AG04450 (cell line): ENCODE results near the gene SKAP1. TPM values are rescaled to one million over a fixed set of nuclear protein-coding genes. Genes with fewer than 3 reads are reported as not detected.

Experiments used
- CTCF ChIA-PET: fragments of 300-600, 350-600 bp; formaldehyde crosslinking; extraction: SDS; loops from one replicate; lab custom pipeline; 2022; ENCODE audit warnings: antibody characterized with exemption, inconsistent platforms; lab: Charles Lee
- POLR2A ChIA-PET: fragments of 350-600 bp; formaldehyde crosslinking; extraction: SDS; loops from one replicate; lab custom pipeline; 2021; ENCODE audit warnings: antibody characterized with exemption, inconsistent platforms; lab: Yijun Ruan, JAX
- DNase-seq: peaks from one replicate; pipeline ENCODE4 v3.0.0-alpha.2; 2011; ENCODE audit warnings: low read depth, low spot score
- H3K27ac ChIP-seq: one replicate; pipeline ENCODE4 v1.5.1; 2012; ENCODE audit warnings: low read depth, low read length, control low read depth
- H3K27me3 ChIP-seq: one replicate; pipeline ENCODE4 v1.6.0; 2012; ENCODE audit warnings: low read length; ENCODE audit not compliant: control insufficient read depth, insufficient read depth
- H3K4me3 ChIP-seq: 2 replicates; pipeline ENCODE4 v1.5.1; 2011; ENCODE audit warnings: mild to moderate bottlenecking, low read depth, low read length, control low read depth
- H3K9me3 ChIP-seq: 2 replicates; pipeline ENCODE4 v1.5.1; 2012; ENCODE audit warnings: low read length; ENCODE audit not compliant: control insufficient read depth, insufficient read depth
- polyA plus RNA-seq: library from polyadenylated mRNA; depleted of rRNA; stranded (reverse); fragments of >200 nt; gene quantifications from 2 replicates; pipeline ENCODE4 v1.2.3, GENCODE V29; 2011
- TF ChIP-seq, protein P1 (sequence below): IDR thresholded peaks from 2 replicates; pipeline ENCODE4 v1.5.1; 2011; ENCODE audit warnings: low read depth, low read length, control low read depth, inconsistent platforms

Gene SKAP1
- polyA plus RNA-seq, 1 experiment = not detected

DNA sequence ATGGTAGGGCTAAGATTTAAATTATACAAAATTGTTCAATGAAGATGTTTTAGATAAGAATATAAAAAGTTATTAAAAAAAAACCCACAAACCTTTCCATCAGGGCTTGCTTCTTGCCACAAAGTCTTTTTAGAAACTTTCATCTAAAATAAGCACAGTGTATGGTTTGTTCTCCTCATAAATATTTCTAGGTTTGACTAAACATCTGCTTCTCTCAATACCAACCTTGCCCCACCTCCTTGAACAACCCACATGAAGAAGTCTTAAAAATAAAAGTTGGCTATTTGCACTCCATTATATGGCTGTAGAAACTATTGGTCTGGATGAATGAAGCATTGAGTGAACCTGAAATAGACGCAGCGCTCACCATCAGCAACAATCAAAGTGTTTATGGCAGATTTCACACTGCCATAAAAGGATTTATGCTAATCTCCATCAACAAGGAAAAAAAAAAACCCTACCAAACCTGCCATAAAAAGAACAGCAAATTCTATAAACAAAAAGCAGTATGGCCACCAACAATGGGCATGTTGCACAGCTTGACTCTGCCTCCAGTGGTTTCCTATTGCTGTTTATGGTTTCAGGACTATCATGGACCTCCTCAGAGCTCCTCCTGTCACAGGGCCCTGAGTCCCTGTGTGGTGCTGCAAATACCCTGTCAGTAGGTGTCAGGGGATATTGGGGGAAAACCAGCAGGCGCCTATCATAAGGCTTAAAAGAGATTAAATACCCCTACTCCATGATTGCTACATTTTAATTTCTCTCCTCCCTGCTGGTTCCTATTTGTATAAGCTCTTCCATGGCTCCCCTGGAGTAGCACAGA, 284.8 kb downstream of the SKAP1 start:
- no peaks in the 10 kb centered on the region for H3K9me3 ChIP-seq
- H3K27ac ChIP-seq = no peak overlapping the region
- peaks cover 79% of the 10 kb centered on the region for H3K27me3 ChIP-seq
- no peak for DNase-seq
- no peak overlapping the region for H3K4me3 ChIP-seq
- POLR2A ChIA-PET = no interaction called here
- CTCF ChIA-PET = no interaction called here
- TF ChIP-seq, protein P1, sequence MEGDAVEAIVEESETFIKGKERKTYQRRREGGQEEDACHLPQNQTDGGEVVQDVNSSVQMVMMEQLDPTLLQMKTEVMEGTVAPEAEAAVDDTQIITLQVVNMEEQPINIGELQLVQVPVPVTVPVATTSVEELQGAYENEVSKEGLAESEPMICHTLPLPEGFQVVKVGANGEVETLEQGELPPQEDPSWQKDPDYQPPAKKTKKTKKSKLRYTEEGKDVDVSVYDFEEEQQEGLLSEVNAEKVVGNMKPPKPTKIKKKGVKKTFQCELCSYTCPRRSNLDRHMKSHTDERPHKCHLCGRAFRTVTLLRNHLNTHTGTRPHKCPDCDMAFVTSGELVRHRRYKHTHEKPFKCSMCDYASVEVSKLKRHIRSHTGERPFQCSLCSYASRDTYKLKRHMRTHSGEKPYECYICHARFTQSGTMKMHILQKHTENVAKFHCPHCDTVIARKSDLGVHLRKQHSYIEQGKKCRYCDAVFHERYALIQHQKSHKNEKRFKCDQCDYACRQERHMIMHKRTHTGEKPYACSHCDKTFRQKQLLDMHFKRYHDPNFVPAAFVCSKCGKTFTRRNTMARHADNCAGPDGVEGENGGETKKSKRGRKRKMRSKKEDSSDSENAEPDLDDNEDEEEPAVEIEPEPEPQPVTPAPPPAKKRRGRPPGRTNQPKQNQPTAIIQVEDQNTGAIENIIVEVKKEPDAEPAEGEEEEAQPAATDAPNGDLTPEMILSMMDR = no peak

DNA sequence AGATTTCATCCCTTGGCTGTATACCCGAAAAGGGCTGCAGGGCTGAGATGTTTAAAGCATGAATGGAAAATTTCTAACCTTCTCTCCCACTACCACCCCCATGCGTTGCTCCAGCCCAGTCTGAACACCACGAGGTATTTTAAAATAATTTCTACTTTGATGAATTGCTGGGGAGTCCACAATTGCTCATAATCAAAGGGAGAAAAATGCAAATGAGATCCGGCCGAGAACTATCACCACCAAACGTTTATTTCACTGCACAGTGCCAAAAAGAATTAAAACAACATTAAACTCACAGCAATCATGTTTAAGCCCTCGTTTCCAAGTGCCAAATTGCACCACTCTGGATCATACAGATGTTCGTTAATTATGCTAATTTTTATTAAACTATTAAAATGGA, 285.8 kb downstream of the SKAP1 start:
- no peak for DNase-seq
- ChIA-PET POLR2A (no interaction called here), CTCF (no interaction called here)
- Histone ChIP-seq H3K4me3 (no peak overlapping the region), H3K27me3 (peaks cover 77% of the 10 kb centered on the region), H3K9me3 (no peaks in the 10 kb centered on the region), H3K27ac (no peak overlapping the region)
- TF ChIP-seq, protein P1 = no peak

DNA sequence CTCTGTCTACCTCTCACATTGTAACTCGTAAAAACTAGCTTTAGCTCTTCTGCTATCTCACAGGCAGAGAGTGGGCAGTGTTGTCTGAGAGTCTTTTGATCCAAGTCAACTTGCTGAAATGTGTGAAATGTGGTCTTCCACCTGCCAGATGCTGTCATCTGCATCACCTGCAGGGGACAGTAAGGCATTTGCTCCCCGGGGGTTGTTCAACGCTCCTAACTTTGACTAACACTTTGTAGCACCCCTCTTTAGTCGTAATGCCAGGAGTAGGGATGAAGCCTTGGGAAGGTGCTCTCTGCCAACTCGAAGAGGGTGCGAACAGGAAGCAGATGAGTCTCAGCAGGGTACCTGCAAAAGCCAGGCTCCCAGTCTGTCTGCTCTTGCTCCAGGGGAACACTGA, 286.4 kb downstream of the SKAP1 start:
- CTCF ChIA-PET = interaction anchor here (0.5 to 0.7 kb wide), 2 partner anchors 13 to 15 kb away, joined by 3 read pairs; no protein-coding TSS in a partner anchor
- no peaks in the 10 kb centered on the region for H3K9me3 ChIP-seq
- TF ChIP-seq, protein P1 = no peak
- no peak overlapping the region for H3K27ac ChIP-seq
- POLR2A ChIA-PET = no interaction called here
- H3K27me3 ChIP-seq = peaks cover 72% of the 10 kb centered on the region
- H3K4me3 ChIP-seq = no peak overlapping the region
- no peak for DNase-seq

DNA sequence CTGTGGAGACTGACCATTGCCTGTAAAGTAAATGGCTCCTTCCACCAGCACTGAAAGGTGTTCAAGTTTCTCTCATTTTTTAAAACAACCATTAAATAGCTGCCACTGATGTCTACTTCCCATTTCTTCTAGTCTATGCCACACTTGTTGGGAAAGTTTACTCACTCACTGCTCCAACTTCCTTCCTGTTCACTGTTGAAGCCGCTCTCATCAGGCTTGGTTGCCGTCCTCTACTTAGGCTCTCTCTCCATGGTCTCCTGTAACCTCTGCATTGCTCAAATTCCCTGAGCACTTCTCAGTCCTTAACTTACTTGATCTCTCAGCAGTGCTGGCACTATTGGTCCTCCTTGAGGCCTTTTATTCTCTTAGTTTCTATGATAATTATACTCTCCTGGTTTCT, 290.1 kb downstream of the SKAP1 start:
- no peaks in the 10 kb centered on the region for H3K9me3 ChIP-seq
- TF ChIP-seq, protein P1 = no peak
- no peak for DNase-seq
- no peak overlapping the region for H3K4me3 ChIP-seq
- ChIA-PET POLR2A (no interaction called here), CTCF (interaction anchor here (1.1 kb wide), 1 partner anchor 9 kb away, joined by 6 read pairs; no protein-coding TSS in a partner anchor)
- peaks cover 48% of the 10 kb centered on the region for H3K27me3 ChIP-seq
- no peak overlapping the region for H3K27ac ChIP-seq

DNA sequence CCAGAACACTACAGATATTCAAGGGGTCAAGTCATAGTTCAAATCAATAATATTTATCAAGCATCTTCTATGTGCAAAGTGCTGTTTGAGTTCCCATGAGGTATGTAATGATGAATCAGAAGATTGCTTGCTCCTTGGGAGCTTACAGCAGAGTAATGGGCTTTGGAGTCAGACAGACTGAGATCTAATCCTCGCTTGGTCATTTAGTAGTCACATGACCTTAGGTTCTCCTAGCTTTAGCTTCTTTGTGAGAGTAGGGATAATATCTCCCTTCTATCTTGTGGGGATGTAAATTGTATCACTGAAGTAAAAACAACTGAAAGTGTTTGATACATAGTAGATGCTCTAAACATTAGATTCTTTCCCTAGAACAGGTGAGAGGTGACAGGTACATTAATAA, 292.4 kb downstream of the SKAP1 start:
- POLR2A ChIA-PET = no interaction called here

More for the DNA sequence above, 292.4 kb downstream of the SKAP1 start:
- Histone ChIP-seq H3K9me3 (no peaks in the 10 kb centered on the region), H3K4me3 (no peak overlapping the region), H3K27ac (no peak overlapping the region), H3K27me3 (peaks cover 31% of the 10 kb centered on the region)
- CTCF ChIA-PET = interaction anchor here (0.9 kb wide), 1 partner anchor 63 kb away, joined by 3 read pairs; no protein-coding TSS in a partner anchor
- DNase-seq = no peak
- TF ChIP-seq, protein P1 = no peak
